HepG2 (cell line): ENCODE data around the gene MGMT. TPM values are rescaled to one million over a fixed set of nuclear protein-coding genes. Genes with fewer than 3 reads are reported as not detected.
A peak's percentile ranks its signal among the peaks of the same experiment; 100 is the strongest.

Source experiments
- DNMT1 ChIP-seq: sonication (generic); formaldehyde crosslinking; IDR thresholded peaks from 2 replicates; pipeline ENCODE4 v1.5.1; 2020; ENCODE audit warnings: mild to moderate bottlenecking, missing genetic modification reagents
- FOXK1 ChIP-seq: sonication (generic); formaldehyde crosslinking; IDR thresholded peaks from 2 replicates; pipeline ENCODE4 v1.4.0; 2020; ENCODE audit warnings: low read depth, missing genetic modification reagents, borderline replicate concordance
- HNRNPH1 ChIP-seq: fragments of 200-400 bp; formaldehyde crosslinking; optimal IDR thresholded peaks from 2 replicates; pipeline ENCODE3; 2017; ENCODE audit warnings: mild to moderate bottlenecking, low read depth, low read length
- NR1H2 ChIP-seq: sonication (generic); formaldehyde crosslinking; IDR thresholded peaks from 2 replicates; pipeline ENCODE4 v1.8.1; 2022; ENCODE audit warnings: low read depth, missing genetic modification reagents, borderline replicate concordance
- SRF ChIP-seq: IDR thresholded peaks from 2 replicates; pipeline ENCODE4 v1.6.1; 2011; ENCODE audit warnings: mild to moderate bottlenecking, low read depth, low read length, moderate library complexity
- ZNF383 ChIP-seq: sonication (generic); formaldehyde crosslinking; IDR thresholded peaks from 2 replicates; pipeline ENCODE4 v1.4.0; 2020; ENCODE audit warnings: missing genetic modification reagents, mild to moderate bottlenecking, borderline replicate concordance
- ZNF530 ChIP-seq: sonication (generic); formaldehyde crosslinking; IDR thresholded peaks from 2 replicates; pipeline ENCODE4 v1.5.0; 2020; ENCODE audit warnings: low read depth, mild to moderate bottlenecking, missing genetic modification reagents
- polyA plus RNA-seq, 8 experiments: library from polyadenylated mRNA; depleted of rRNA in 3 of 8; stranded (reverse) in 7 of 8; unstranded in 1 of 8; fragments of >200 nt; fragmentation: Illumina TruSeq in 4 of 8; extraction: Trizol in 4 of 8; gene quantifications; 2 replicates each; pipeline versions ENCODE4 v1.2.1 to v1.2.3, GENCODE V29; 2011 to 2016; ENCODE audit warnings: low read depth in 4 of 8, missing spikeins in 1 of 8, mixed read lengths in 1 of 8; ENCODE audit not compliant: insufficient read depth in 1 of 8
- total RNA-seq, 5 experiments: library from RNA; depleted of rRNA; stranded (reverse); fragments of >200 nt; fragmentation: Illumina TruSeq; extraction: Trizol; gene quantifications; 2 replicates each; pipeline ENCODE4 v1.2.3, GENCODE V29; 2016; ENCODE audit warnings: low read depth in 1 of 5
- TF ChIP-seq, protein P1 (sequence below): sonication (generic); formaldehyde crosslinking; IDR thresholded peaks from 2 replicates; pipeline ENCODE4 v1.4.0; 2020; ENCODE audit warnings: missing genetic modification reagents
- TF ChIP-seq, protein P2 (sequence below), 2 experiments: sonication (generic) in 1 of 2; formaldehyde crosslinking in 1 of 2; IDR thresholded peaks; 2 replicates each; pipeline versions ENCODE4 v1.6.1 to v1.9.0; 2014 to 2022; ENCODE audit warnings: antibody characterized with exemption in 1 of 2, borderline replicate concordance in 1 of 2, inconsistent platforms in 1 of 2, low read depth in 1 of 2, missing genetic modification reagents in 1 of 2
- TF ChIP-seq, protein P3 (sequence below): fragments of 450-650 bp; IDR thresholded peaks from 2 replicates; pipeline ENCODE4 v1.6.1; 2017; ENCODE audit warnings: mild to moderate bottlenecking

MGMT gene
- total and polyA plus RNA-seq, 2 of the 13 experiments (the other 11 are each of a cell fraction or from before 2014, with no cell fraction given) = 12.0 to 19.5 TPM

DNA sequence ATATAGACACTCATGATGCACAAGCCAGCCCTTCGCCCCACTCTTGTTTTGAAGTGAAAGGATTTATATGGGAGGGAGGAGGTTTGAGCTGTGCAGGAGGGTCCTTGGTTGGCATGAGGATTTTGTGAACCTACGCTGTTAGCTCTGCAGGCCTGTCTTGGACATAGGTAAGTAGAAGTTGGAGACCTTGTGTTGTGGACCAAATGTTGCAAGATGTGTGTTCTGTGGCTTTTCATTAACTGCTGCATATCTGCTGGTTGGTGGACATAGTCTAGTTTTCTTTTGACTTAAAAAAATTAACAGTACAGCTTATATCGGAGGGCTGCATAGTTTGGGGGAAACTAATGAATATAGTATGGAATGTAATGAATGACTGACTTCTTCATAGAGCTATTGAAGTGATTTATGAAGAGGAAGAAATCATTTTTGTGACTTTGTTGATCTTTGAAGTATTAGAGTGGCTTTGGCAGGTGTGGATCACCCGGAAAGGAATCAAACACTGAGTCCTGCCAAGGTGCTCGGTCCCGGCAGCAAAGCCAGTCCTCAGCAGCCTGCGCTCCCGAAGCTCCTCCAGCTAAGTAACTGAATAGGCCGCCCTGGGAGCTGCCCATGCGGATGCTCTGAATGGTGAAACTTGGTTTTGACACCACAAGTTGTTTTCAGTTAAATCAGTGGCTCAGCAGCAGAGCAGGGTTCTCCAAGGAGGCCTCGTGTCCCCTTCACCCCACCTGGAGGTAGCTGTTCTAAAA is 3.2 kb downstream of the MGMT start (continued):
- TF ChIP-seq, protein P1, sequence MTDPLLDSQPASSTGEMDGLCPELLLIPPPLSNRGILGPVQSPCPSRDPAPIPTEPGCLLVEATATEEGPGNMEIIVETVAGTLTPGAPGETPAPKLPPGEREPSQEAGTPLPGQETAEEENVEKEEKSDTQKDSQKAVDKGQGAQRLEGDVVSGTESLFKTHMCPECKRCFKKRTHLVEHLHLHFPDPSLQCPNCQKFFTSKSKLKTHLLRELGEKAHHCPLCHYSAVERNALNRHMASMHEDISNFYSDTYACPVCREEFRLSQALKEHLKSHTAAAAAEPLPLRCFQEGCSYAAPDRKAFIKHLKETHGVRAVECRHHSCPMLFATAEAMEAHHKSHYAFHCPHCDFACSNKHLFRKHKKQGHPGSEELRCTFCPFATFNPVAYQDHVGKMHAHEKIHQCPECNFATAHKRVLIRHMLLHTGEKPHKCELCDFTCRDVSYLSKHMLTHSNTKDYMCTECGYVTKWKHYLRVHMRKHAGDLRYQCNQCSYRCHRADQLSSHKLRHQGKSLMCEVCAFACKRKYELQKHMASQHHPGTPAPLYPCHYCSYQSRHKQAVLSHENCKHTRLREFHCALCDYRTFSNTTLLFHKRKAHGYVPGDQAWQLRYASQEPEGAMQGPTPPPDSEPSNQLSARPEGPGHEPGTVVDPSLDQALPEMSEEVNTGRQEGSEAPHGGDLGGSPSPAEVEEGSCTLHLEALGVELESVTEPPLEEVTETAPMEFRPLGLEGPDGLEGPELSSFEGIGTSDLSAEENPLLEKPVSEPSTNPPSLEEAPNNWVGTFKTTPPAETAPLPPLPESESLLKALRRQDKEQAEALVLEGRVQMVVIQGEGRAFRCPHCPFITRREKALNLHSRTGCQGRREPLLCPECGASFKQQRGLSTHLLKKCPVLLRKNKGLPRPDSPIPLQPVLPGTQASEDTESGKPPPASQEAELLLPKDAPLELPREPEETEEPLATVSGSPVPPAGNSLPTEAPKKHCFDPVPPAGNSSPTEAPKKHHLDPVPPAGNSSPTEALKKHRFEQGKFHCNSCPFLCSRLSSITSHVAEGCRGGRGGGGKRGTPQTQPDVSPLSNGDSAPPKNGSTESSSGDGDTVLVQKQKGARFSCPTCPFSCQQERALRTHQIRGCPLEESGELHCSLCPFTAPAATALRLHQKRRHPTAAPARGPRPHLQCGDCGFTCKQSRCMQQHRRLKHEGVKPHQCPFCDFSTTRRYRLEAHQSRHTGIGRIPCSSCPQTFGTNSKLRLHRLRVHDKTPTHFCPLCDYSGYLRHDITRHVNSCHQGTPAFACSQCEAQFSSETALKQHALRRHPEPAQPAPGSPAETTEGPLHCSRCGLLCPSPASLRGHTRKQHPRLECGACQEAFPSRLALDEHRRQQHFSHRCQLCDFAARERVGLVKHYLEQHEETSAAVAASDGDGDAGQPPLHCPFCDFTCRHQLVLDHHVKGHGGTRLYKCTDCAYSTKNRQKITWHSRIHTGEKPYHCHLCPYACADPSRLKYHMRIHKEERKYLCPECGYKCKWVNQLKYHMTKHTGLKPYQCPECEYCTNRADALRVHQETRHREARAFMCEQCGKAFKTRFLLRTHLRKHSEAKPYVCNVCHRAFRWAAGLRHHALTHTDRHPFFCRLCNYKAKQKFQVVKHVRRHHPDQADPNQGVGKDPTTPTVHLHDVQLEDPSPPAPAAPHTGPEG = no peak
- no peak for TF ChIP-seq DNMT1 (CRISPR knock-in tag)
- TF ChIP-seq, protein P2, sequence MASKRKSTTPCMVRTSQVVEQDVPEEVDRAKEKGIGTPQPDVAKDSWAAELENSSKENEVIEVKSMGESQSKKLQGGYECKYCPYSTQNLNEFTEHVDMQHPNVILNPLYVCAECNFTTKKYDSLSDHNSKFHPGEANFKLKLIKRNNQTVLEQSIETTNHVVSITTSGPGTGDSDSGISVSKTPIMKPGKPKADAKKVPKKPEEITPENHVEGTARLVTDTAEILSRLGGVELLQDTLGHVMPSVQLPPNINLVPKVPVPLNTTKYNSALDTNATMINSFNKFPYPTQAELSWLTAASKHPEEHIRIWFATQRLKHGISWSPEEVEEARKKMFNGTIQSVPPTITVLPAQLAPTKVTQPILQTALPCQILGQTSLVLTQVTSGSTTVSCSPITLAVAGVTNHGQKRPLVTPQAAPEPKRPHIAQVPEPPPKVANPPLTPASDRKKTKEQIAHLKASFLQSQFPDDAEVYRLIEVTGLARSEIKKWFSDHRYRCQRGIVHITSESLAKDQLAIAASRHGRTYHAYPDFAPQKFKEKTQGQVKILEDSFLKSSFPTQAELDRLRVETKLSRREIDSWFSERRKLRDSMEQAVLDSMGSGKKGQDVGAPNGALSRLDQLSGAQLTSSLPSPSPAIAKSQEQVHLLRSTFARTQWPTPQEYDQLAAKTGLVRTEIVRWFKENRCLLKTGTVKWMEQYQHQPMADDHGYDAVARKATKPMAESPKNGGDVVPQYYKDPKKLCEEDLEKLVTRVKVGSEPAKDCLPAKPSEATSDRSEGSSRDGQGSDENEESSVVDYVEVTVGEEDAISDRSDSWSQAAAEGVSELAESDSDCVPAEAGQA (IDR thresholded peaks at IDR 0.05; ENCODE audit: low read depth) = no peak
- TF ChIP-seq, protein P2 (CRISPR knock-in tag; IDR thresholded peaks at IDR 0.05; ENCODE audit: borderline replicate concordance) = no peak
- no peak for TF ChIP-seq ZNF383
- TF ChIP-seq ZNF530 = no peak
- no peak for TF ChIP-seq FOXK1 (CRISPR knock-in tag)
- no peak for TF ChIP-seq NR1H2 (CRISPR knock-in tag)
- TF ChIP-seq SRF = 0 out of 2 replicates have a peak, but pooled peaks have one; percentile 14
- TF ChIP-seq HNRNPH1 = no peak
- TF ChIP-seq, protein P3, sequence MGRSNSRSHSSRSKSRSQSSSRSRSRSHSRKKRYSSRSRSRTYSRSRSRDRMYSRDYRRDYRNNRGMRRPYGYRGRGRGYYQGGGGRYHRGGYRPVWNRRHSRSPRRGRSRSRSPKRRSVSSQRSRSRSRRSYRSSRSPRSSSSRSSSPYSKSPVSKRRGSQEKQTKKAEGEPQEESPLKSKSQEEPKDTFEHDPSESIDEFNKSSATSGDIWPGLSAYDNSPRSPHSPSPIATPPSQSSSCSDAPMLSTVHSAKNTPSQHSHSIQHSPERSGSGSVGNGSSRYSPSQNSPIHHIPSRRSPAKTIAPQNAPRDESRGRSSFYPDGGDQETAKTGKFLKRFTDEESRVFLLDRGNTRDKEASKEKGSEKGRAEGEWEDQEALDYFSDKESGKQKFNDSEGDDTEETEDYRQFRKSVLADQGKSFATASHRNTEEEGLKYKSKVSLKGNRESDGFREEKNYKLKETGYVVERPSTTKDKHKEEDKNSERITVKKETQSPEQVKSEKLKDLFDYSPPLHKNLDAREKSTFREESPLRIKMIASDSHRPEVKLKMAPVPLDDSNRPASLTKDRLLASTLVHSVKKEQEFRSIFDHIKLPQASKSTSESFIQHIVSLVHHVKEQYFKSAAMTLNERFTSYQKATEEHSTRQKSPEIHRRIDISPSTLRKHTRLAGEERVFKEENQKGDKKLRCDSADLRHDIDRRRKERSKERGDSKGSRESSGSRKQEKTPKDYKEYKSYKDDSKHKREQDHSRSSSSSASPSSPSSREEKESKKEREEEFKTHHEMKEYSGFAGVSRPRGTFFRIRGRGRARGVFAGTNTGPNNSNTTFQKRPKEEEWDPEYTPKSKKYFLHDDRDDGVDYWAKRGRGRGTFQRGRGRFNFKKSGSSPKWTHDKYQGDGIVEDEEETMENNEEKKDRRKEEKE = no peak
